Fibroblast of villous mesenchyme (primary cell): ENCODE data around the gene ANKS1B. TPM values are rescaled to one million over a fixed set of nuclear protein-coding genes. Genes with fewer than 3 reads are reported as not detected.

Experiments
- DNase-seq: peaks from one replicate; pipeline ENCODE4 v3.0.0-alpha.2; 2010; ENCODE audit warnings: low read depth
- H3K4me3 ChIP-seq: 2 replicates; pipeline ENCODE4 v1.5.1; 2011; ENCODE audit warnings: low read depth, mild to moderate bottlenecking, low read length
- CTCF ChIP-seq: IDR thresholded peaks from 2 replicates; pipeline ENCODE4 v1.5.1; 2012; ENCODE audit warnings: low read depth, mild to moderate bottlenecking, low read length; ENCODE audit not compliant: insufficient read depth
- total RNA-seq: library from RNA; depleted of rRNA; stranded (reverse); fragments of >200 nt; gene quantifications from 2 replicates; pipeline ENCODE4 v1.2.3, GENCODE V29; 2012

ANKS1B gene
- total RNA-seq, 1 donor, result 0.86 TPM

- DNase-seq, result no peak
- no peak for TF ChIP-seq CTCF
- no peak overlapping the region for H3K4me3 ChIP-seq
Observed at GRCh38 chr12:99914206-99914605, 70.5 kb downstream of the ANKS1B start.

GRCh38 chr12:99911967-99912366, 72.8 kb downstream of the ANKS1B start:
- peak; percentile 56 for DNase-seq
- no peak for TF ChIP-seq CTCF
- H3K4me3 ChIP-seq, result no peak overlapping the region

- TF ChIP-seq CTCF, result no peak
- H3K4me3 ChIP-seq, result no peak overlapping the region
Observed at GRCh38 chr12:99911081-99911480, 73.7 kb downstream of the ANKS1B start.

GRCh38 chr12:99910342-99910741, 74.4 kb downstream of the ANKS1B start:
- no peak overlapping the region for H3K4me3 ChIP-seq
- TF ChIP-seq CTCF, result no peak
- no peak for DNase-seq

More at GRCh38 chr12:99911081-99911480, 73.7 kb downstream of the ANKS1B start:
- peak; percentile 83 for DNase-seq

GRCh38 chr12:99906786-99907579, 77.8 kb downstream of the ANKS1B start:
- peak; percentile 68 for DNase-seq
- no peak overlapping the region for H3K4me3 ChIP-seq
- no peak for TF ChIP-seq CTCF

GRCh38 chr12:99901181-99901580, 83.6 kb downstream of the ANKS1B start:
- DNase-seq, result no peak
- no peak overlapping the region for H3K4me3 ChIP-seq
- no peak for TF ChIP-seq CTCF

- no peak for DNase-seq
- H3K4me3 ChIP-seq, result no peak overlapping the region
- TF ChIP-seq CTCF, result no peak
Observed at GRCh38 chr12:99898645-99899044, 86.1 kb downstream of the ANKS1B start.
